ENCODE results near the gene MOV10L1.
"Not testable (repeated sequence)": the region's sequence is repeated elsewhere in the genome, so short reads cannot be mapped to it uniquely, and the experiment has no call there.

Gene MOV10L1

DNA sequence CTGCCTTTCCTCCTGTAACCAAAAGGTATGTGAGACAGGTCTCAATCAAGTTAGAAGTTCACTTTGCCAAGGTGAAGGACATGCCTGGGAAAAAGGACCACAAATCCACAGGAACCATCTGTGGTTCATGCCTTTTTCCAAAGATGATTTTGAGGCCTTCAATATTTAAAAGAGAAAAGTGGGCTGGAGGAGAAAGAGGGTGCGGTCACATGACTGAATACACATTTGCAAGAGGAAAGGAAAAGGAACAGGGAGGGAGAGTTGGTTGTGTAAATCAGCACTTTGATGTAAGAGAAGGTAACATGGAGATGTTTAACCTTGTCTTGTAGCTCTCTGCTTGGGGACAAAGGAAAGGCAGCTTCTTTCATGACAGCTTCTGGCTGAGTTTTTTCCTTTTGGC is 21.2 kb downstream of the MOV10L1 start:
- no peak for DNase-seq

DNA sequence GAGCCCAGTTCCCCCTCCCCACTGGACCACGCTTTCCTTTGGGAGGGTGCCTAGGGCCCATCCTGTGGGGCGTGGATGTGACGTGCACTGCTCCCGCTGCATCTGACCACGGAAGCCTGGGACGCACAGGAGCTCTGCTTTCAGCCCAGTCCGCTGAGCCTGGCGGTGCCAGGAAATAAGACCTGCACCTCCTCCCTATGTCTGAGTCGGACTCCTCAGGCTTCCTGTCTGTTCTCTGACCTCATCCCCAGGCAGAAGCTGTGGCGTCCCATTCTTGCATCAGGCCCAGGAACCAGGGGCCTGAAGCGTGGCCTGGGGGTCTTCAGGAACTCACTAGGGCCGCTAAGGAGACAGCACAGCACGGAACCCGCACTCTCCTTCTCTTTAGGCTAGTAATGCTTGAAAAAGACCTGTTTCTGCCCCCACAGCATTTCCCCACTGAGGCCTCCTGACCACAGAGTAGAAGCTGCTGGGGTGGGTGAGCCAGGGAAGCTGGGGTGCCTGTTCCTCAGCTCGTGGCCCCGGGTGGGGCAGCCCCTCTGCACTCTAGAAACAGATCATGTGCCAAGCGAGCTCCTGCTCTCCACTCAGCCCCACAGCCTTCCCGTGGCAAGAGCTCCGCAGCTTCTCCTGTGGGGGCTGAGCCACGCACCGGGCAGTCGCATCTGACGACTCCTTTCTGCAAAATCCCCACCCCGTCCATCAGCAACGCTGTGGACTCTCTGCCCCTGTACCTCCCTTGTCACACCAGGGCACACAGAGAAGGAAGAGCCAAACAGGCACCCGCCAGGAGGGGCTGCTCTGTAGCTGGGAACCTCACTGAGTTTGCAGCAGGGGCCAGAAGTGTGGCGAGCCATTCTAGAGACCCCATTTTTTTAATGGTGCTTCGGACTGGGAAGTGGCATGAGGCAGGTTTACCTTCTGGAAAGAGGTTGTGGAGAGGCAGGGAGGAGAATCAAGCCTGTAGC is 22.6 kb downstream of the MOV10L1 start:
- DNase-seq = peak; percentile 62

DNA sequence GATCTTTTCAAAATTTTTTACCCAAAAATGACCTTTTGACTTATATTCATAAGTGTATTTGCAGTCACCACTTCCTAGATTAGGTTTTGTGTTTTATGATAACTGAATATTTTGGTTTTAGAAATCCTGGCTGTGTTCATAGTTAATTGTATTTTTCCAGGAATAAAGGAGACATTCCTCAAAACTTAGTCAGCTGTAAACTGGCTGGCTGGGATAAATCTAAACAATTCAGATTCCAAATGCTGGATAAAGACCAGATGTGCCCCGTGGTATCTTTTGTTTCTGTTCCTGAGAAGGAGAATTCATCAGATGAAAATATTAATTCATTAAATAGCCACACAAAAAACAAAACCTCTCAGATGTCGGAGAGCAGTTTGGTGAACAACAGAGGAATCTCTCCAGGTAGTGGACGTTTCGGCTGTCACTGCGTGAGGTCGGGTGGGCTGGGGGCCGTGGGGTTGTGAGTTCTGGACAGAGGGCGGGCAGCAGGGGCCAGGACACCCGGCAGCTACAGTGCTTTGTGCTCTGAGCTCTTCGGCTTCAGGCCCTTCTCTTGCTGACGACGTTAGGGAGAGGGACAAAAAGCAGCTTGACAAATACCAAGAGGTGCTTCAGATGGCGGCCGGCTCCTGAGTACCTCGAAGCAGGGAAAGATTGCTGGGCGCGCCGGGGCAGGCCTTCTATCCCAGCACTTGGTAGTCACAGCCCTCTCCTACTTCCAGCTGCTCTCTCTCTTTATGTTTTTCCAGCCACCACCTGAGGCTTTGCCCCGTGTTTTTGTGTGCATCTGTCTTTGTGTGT is 24.6 kb downstream of the MOV10L1 start:
- no peak for DNase-seq

DNA sequence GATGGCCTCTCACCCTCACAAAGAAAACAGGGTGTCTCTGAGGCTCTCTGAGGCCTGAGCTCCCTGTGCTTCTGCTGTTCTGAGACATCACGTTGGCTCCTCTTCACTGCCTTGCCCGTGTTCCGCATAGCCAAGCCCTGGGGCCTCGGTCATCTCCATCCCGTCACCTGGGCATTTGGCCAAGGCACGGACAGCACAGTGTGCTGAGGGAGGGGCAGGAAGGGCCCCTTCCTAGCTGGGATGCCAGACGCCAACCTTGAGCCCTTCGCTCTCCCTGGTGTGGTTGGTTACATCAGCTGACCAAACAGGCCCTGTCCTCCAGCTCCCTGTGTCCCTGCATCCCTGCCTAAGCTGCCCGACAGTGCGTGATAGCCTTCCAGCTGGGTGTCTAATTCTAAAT is 25.9 kb downstream of the MOV10L1 start:
- DNase-seq = no peak

DNA sequence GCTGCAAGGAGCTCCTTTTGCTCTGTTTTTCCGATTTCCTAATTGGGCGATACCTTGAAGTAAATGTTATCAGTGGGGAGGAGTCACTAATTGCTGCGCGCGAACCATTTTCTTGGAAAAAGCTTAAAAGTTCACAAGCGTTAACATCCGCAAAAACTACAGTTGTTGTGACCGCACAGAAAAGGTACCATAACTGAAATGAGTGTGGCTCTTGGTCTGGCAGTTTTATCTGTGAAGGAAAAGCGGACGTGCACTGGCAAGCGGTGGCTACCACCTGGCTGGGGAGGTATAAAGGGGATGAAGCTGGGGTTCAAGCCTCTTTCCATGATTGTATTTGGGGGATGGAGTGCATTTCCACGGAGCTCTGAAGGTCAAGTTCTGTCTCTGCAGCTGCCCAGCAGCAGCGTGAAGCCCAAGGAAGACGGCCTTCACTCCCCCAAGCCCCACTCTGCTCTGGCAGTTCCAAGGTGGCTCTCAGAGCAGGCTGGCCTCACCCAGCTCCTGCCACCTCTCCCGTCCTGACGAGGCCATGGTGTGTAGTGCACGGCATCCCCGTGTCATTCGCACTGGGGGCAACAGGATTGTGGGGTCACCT is 27.5 kb downstream of the MOV10L1 start:
- no peak for DNase-seq

DNA sequence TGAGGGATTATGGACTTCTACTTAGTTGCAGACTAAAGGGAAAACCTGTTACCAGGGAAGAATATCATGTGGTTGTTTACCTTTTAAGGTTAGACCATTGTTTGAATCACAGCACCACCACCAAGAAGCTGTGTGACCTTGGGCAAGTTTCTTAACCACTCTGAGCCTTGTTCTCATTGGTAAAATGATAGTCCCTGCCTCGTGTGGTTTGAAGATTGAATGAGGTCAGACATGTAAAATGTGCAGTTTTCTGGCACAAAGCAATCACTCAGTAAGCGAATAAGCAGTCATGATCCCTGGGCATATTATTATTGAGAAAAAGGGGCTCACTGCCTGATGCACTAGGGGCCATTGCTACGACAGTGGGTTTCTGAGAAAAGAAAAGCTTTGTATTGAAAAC is 28.3 kb downstream of the MOV10L1 start:
- DNase-seq = no peak

DNA sequence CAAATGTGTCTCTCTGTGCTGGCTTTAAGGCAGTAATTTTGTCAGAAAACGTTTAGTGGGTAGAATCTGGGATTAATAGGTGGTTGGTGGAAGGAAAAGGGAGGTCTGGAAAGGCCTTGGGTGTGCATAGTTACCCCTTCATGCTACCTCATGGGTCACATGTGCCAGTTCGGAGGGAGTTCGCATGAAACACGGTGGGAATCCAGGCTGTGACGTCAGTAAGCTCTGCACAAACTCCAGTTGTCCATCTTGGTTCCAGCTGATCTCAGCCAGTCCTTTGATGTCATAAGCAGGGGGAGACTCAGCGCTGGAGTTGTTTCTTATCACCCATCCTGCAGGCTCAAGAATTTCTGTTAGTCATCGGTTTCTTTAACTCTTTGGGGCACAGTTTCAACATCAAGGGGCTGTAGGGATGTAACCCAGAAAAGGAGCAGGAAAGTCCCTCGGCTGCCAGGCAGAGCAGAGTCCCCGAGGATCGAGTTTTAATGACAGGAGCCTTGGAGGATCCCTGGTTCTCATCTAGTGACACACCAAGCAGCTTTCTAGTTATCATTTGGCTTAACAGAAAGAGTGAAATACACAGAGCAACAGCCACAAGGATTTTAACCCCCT is 28.9 kb downstream of the MOV10L1 start:
- DNase-seq = no peak

DNA sequence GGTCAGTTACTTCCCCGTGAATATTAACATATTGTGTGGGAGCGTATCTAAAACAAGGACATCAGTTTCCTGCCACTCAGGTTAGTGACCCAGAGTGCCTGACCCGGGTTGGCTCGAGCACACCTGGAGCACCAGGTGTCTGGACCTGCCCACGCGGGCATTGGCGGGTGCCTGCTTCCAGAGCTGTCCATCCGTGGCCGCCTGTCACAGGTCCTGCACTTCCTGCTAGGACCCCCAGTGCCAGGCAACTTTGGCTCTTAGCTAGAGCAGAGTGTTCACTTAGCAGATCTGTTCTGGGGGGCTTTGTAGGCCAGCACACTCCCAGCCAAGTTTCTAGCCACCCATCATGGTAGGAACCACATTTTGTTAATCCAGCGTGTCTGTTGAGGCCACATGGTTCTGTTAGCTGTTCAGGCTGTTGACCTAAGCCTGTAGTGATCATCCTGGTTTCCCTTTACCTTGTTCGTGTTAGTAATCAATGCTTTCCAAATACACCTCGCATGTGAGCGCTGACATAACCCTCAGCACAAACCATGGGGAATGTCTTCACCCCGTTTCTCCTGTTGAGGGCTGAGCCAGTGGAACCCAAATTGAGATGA is 29.5 kb downstream of the MOV10L1 start:
- DNase-seq = no peak

DNA sequence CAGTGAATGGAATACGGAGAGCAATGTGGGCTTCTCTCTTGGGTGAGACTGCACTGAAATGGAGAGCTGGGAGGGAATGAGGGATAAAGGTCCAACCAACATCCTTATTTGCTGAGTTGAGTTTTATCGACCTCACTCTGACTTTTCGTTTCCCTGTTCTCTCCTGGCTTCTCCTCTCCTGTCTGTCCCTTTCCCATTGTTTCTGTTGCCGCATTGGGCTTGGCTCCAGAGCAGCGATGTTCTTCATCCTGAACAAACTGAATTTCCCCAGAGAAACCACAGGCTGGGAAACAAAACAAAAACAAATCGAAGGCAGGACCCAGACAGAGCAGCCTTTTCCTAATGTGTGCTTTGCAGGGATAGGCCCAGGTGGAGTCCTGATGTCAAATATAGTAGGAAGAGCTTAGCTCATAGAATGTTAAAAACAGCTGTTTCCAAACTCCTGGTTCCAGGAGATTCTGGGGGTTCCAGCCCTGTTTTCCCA is 30.0 kb downstream of the MOV10L1 start:
- no peak for DNase-seq

DNA sequence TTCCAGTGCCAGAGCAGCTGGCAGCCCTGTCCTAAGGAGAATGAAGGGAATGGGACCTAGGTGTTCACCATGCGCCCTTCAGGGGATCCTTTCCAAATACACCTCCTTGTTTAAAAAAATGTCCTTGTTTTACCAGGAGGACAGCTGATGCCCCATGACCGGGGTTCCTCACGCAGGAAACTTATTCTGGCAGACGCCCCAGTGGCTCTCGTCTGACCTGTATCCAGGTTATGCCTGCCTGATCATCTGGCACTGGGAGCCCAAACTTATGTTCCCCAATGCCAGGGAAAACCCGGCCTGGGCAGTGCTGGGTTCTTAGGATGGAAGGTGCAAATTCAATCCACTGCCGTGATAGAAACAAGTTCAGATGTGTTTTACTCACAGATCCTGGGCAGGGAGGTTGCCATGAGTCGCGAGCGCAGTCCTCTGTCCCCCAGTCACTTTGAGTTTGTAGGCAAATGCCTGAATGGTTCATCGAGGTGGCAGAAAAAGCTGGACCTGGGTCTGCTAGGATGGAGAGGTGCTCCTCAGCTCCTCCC is 31.5 kb downstream of the MOV10L1 start:
- no peak for DNase-seq

DNA sequence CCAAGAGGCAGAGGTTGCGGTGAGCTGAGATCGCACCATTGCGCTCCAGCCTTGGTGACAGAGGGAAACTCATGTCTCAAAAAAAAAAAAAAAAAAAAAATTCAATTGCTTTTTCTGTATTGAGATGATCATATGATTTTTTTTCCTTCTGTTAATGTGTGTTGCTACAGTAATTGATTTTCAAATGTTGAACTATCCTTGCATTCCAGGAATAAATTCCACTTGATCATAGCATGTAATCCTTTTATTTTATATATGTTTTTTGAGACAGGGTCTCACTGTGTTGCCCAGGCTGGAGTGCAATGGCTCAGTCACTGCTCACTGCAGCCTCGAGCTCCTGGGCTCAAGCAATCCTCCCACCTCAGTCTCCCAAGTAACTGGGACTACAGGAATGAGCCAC is 33.3 kb downstream of the MOV10L1 start:
- no peak for DNase-seq

DNA sequence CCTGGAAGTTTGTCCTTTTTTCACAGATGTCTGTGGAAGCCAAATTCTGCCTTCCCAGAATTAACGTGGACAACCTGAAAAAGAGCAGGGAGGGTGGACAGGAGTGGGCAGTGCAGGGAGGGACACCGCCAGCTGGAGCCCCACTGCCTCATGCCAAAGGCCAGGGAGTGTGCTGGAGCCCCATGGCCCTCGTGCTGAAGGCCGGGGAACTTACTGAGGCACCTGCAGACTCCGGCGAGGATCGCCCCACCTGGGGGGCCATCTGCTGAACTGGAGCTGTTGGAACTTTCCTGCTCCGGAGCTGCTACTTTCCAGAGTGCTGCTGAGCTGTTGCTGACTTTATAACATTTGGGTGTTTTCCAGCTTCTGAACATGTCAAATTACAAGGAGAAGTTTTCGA is 35.2 kb downstream of the MOV10L1 start:
- DNase-seq = no peak

DNA sequence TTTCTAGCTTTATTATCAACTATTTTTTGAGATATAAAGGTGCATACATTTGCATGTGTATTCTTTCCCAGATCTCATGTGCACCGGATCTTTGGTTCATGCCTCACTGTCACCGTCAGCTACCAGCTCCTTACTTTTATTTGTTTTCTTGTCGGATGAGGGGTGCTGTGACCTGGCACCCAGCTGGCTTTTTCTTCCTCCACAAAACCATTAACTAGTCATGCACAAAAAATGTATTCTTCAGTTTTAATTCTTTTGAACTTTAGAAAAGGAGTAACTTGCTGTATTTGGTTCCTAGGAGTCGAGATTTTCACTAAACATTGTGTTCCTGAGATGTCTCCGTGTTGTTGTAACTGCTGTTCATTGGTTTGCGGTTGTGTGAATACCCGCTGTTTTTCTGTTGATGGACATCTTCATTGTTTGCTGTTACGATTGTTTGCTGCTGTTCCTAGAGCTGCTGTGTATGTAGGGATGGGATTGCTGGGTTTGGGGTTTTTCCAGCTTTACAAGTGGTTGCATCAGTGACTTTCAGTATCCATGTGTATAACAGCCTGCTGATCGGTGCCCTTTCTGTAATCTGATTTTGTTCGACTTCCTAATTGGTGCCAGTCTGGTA is 39.4 kb downstream of the MOV10L1 start:
- no peak for DNase-seq

DNA sequence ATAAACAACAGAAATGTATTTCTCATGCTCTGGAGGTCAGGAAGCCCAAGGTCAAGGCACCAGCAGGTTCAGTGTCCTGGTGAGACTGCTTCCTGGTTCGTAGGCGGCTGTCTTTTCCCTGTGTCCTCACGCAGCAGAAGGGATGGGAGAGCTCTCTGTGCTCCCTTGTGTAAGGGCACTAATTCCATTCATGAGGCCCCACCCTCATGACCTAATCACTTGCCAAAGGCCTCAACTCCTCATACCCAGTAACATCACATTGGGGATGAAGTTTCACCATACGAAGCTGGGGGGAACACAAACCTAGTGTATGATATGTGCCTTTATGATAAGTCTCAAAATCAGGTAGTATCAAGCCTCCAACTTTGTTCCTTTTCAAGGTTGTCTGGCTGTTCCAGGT is 42.1 kb downstream of the MOV10L1 start:
- DNase-seq = no peak

DNA sequence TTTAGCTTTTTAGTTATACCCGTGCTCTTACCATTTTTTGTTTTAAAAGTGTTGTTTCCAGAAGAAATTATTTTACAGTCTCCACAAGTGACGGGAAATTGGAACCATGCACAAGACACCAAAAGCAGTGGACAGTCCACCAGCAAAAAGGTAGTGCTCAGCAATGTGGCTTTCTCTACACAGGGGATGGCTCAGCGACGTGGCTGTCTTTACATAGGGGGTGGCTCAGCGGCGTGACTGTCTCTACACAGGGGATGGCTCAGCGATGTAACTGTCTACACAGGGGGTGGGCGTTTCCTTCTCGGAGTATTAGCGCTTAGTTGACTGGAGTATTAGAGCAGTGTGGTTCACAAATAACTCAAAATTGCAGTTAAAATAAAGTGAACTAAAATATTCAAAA is 44.7 kb downstream of the MOV10L1 start:
- DNase-seq = no peak

DNA sequence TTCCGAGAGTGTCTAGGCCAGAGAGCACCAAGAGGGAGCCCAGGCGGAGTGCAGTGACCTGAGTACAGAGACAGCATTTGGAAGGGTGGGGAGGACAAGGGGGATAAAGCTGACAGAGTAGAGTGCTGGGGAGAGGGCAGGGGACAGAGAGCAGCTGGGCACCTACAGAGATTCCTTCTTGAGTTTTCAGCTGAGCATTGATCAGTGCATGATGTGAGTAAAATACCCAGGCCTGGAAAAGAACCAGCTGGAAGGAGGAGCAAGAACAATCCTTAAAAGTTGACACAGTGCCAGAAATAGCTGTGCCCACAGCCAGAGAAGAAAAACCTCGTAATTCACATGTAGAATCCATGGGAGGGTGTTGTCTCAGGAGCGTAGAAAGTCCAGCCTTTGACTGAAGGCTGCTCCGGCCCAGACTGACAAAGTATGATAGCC is 46.8 kb downstream of the MOV10L1 start:
- DNase-seq = no peak

DNA sequence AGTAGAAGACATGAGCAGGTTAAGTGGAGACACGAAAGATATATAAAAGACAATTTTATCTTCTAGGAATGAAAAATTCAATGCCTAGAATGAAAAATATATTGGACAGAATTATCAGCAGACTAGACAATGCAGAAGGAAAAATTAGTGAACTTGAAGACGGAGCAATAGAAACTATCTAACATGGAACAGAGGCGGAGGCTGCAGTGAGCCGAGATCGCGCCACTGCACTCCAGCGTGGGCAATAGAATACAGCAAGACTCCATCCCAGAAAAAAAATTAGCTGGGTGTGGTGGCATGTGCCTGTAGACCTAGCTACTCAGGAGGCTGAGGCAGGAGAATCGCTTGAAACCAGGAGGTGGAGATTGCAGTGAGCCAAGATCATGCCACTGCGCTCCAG is 47.5 kb downstream of the MOV10L1 start:
- DNase-seq = not testable (repeated sequence)

DNA sequence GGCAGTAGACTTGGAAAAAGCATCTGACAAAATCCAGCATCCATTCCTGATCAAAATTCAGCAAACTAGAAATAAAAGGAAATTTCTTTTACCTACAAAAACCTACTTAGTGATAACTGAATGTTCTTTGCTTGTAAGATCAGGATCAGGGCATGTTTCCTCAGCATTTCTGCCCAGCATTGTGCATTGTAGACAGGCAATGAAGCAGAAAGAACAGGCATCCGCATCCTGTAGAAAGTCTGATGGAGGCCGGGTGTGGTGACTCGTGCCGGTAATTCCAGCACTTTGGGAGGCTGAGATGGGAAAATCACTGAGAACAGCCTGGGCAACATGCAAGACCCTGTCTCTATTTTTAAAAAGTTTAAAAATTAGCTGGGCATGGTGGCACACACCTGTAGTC is 48.2 kb downstream of the MOV10L1 start:
- DNase-seq = no peak

DNA sequence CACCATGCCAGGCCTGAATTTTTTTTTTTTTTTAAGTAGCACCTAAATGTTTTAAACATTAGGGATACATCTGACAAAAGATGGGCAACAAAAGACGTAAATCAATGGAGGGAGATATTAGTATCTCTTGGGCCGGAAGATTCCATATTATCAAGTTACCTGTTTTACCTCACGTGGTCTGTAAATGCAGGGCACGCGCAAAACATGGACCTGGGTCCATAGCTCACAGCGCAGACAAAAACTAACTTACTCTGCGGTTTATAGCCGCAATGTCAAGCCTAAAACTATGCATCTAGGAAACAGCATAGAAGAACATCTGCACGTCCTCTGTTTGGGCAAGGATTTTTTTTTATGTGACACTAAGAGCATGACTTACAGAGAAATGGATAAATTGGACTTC is 49.2 kb downstream of the MOV10L1 start:
- DNase-seq = no peak

DNA sequence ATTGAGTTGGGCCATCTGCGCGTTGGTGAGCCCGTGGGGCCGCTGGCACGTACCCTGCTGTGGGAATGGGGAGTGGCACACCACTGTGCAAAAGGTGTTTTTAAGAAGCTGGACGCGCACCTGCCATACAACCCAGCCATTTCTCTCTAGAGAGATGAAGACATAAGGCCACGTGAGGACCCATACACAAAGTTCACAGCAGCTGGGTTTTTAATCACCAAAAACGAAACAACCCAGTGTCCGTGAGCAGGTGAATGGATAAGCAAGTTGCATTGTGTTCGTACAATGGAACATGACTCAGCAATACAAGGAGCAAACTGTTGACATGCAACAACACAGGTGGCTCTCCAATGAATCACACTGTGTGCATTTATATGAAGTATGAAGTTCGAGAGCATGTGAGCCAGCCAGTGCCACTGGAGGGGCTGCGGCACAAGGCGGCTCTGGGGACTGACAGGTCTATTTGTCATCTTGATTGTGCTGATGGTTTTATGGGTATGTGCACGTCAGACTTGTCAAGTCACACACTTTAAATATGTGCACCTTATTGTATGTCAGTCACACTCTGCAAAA is 50.1 kb downstream of the MOV10L1 start:
- DNase-seq = no peak

DNA sequence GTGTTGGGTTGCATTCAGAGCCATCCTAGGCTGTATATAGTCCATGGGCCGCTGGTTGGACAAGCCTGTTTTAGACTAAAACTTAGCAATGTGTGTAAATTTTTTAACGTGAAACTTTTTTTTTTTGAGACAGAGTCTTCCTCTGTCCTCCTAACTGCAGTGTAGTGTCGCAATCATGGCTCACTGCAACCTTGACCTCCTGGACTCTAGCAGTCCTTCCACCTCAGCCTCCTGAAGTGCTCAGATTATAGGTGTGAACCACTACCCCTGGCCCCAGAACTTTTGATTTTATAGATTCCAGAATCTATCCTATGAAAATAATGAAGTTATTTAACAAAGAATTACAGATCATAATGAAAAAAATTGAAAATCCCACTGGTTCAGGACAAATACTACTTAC is 50.8 kb downstream of the MOV10L1 start:
- no peak for DNase-seq
